ENCODE measurements around the gene CSNK1G2.

DNA sequence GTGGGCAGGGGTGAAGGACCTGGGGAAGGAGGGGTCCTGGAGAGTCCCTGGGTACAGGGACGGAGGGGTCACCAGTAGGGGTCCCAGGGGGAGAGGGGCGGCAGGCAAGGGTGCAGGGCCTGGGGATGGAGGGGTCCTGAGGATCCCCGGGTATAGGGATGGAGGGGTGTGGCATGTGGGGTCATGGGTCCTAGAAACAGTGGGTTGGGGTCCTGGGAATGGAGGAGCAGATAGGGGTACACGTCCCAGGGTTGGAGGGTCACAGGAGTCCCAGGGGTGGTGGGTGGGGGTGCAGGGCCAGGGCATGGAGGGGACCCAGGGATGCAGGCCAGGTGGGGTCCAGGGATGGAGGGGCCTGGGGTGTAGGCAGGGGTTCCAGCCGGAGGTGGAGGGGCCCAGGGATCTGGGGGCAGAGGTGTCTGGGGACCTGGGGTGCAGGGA lies 73.2 kb downstream of the CSNK1G2 start:
- TF ChIP-seq, protein P1, sequence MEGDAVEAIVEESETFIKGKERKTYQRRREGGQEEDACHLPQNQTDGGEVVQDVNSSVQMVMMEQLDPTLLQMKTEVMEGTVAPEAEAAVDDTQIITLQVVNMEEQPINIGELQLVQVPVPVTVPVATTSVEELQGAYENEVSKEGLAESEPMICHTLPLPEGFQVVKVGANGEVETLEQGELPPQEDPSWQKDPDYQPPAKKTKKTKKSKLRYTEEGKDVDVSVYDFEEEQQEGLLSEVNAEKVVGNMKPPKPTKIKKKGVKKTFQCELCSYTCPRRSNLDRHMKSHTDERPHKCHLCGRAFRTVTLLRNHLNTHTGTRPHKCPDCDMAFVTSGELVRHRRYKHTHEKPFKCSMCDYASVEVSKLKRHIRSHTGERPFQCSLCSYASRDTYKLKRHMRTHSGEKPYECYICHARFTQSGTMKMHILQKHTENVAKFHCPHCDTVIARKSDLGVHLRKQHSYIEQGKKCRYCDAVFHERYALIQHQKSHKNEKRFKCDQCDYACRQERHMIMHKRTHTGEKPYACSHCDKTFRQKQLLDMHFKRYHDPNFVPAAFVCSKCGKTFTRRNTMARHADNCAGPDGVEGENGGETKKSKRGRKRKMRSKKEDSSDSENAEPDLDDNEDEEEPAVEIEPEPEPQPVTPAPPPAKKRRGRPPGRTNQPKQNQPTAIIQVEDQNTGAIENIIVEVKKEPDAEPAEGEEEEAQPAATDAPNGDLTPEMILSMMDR (IDR thresholded peaks at IDR 0.05): no peak
- TF ChIP-seq POLR2AphosphoS5 (IDR thresholded peaks at IDR 0.05; ENCODE audit: insufficient read depth in 1 of 2, low read depth in 1 of 2): no peak

Measured in vagina (tissue), 2 donors.